ENCODE measurements around the gene HMG20A. TPM values are rescaled to one million over a fixed set of nuclear protein-coding genes. Genes with fewer than 3 reads are reported as not detected.

Gene HMG20A
- total RNA-seq, 1 experiment from 2014 or later: 62.2 TPM

DNA sequence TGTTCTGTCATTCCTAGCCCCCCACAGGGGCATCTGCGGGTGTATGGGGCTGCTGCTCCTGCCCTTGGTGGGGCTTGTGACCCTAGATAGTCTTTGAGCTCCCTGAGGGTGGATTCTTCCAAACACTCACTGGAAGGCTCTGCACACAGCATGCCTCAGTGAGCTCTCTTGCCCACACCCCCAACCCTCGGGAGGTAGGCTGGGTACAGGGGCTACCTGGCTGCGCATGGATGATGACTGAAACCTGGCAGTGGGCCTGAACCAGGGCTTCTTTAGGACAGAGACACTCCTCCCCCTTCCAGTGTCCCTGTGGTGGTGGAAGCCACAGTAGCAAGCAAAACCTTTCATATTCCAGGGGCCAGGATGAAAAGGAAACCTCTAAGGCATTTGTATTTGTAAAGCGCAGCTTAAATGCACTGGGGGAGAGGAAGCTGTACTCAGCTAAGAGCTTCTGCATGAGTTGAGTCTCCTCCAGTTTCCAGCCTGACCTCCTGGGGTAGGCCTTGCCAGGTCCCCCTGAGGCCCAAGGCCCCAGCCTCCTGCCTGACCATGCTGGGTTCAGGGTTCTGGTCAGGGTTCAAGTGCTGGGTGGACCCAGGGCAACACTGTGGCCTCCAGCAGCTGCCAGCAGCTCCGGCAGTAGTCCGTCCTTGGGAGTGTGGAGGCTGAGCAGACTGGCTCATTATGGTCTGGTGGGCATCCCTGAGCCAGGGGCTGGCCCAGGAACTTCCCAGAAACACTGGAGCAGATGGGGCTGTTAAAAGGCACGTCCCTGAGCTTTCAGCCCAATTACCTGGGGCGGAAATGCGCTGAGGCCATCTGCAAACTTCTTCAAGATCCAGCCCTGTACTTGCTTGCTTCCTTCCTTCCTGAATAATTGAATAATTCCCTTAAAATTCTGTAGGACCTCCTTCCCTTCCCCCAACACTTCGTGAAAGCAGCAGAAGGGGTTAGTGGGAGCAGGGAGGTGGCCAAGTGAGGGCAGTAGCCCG, 89.7 kb downstream of the HMG20A start (continued):
- TF ChIP-seq, protein P1, sequence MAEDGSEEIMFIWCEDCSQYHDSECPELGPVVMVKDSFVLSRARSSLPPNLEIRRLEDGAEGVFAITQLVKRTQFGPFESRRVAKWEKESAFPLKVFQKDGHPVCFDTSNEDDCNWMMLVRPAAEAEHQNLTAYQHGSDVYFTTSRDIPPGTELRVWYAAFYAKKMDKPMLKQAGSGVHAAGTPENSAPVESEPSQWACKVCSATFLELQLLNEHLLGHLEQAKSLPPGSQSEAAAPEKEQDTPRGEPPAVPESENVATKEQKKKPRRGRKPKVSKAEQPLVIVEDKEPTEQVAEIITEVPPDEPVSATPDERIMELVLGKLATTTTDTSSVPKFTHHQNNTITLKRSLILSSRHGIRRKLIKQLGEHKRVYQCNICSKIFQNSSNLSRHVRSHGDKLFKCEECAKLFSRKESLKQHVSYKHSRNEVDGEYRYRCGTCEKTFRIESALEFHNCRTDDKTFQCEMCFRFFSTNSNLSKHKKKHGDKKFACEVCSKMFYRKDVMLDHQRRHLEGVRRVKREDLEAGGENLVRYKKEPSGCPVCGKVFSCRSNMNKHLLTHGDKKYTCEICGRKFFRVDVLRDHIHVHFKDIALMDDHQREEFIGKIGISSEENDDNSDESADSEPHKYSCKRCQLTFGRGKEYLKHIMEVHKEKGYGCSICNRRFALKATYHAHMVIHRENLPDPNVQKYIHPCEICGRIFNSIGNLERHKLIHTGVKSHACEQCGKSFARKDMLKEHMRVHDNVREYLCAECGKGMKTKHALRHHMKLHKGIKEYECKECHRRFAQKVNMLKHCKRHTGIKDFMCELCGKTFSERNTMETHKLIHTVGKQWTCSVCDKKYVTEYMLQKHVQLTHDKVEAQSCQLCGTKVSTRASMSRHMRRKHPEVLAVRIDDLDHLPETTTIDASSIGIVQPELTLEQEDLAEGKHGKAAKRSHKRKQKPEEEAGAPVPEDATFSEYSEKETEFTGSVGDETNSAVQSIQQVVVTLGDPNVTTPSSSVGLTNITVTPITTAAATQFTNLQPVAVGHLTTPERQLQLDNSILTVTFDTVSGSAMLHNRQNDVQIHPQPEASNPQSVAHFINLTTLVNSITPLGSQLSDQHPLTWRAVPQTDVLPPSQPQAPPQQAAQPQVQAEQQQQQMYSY (CRISPR knock-in tag; IDR thresholded peaks at IDR 0.05): peak; percentile 51
- TF ChIP-seq GRHL2 (CRISPR knock-in tag; IDR thresholded peaks at IDR 0.05; ENCODE audit: insufficient replicate concordance, severe bottlenecking) (no peak), TEAD1 (CRISPR knock-in tag; IDR thresholded peaks at IDR 0.05) (peak; percentile 67), OVOL2 (CRISPR knock-in tag; IDR thresholded peaks at IDR 0.05; ENCODE audit: borderline replicate concordance) (no peak), ZNF263 (CRISPR knock-in tag; IDR thresholded peaks at IDR 0.05; ENCODE audit: low read depth) (no peak)
- TF ChIP-seq, protein P2, sequence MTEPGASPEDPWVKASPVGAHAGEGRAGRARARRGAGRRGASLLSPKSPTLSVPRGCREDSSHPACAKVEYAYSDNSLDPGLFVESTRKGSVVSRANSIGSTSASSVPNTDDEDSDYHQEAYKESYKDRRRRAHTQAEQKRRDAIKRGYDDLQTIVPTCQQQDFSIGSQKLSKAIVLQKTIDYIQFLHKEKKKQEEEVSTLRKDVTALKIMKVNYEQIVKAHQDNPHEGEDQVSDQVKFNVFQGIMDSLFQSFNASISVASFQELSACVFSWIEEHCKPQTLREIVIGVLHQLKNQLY (CRISPR knock-in tag; IDR thresholded peaks at IDR 0.05): no peak
- TF ChIP-seq, protein P3, sequence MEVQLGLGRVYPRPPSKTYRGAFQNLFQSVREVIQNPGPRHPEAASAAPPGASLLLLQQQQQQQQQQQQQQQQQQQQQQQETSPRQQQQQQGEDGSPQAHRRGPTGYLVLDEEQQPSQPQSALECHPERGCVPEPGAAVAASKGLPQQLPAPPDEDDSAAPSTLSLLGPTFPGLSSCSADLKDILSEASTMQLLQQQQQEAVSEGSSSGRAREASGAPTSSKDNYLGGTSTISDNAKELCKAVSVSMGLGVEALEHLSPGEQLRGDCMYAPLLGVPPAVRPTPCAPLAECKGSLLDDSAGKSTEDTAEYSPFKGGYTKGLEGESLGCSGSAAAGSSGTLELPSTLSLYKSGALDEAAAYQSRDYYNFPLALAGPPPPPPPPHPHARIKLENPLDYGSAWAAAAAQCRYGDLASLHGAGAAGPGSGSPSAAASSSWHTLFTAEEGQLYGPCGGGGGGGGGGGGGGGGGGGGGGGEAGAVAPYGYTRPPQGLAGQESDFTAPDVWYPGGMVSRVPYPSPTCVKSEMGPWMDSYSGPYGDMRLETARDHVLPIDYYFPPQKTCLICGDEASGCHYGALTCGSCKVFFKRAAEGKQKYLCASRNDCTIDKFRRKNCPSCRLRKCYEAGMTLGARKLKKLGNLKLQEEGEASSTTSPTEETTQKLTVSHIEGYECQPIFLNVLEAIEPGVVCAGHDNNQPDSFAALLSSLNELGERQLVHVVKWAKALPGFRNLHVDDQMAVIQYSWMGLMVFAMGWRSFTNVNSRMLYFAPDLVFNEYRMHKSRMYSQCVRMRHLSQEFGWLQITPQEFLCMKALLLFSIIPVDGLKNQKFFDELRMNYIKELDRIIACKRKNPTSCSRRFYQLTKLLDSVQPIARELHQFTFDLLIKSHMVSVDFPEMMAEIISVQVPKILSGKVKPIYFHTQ (CRISPR knock-in tag; IDR thresholded peaks at IDR 0.05): no peak
- TF ChIP-seq, protein P4, sequence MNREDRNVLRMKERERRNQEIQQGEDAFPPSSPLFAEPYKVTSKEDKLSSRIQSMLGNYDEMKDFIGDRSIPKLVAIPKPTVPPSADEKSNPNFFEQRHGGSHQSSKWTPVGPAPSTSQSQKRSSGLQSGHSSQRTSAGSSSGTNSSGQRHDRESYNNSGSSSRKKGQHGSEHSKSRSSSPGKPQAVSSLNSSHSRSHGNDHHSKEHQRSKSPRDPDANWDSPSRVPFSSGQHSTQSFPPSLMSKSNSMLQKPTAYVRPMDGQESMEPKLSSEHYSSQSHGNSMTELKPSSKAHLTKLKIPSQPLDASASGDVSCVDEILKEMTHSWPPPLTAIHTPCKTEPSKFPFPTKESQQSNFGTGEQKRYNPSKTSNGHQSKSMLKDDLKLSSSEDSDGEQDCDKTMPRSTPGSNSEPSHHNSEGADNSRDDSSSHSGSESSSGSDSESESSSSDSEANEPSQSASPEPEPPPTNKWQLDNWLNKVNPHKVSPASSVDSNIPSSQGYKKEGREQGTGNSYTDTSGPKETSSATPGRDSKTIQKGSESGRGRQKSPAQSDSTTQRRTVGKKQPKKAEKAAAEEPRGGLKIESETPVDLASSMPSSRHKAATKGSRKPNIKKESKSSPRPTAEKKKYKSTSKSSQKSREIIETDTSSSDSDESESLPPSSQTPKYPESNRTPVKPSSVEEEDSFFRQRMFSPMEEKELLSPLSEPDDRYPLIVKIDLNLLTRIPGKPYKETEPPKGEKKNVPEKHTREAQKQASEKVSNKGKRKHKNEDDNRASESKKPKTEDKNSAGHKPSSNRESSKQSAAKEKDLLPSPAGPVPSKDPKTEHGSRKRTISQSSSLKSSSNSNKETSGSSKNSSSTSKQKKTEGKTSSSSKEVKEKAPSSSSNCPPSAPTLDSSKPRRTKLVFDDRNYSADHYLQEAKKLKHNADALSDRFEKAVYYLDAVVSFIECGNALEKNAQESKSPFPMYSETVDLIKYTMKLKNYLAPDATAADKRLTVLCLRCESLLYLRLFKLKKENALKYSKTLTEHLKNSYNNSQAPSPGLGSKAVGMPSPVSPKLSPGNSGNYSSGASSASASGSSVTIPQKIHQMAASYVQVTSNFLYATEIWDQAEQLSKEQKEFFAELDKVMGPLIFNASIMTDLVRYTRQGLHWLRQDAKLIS (CRISPR knock-in tag; IDR thresholded peaks at IDR 0.05; ENCODE audit: borderline replicate concordance): no peak
- TF ChIP-seq, protein P5, sequence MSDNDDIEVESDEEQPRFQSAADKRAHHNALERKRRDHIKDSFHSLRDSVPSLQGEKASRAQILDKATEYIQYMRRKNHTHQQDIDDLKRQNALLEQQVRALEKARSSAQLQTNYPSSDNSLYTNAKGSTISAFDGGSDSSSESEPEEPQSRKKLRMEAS (CRISPR knock-in tag; IDR thresholded peaks at IDR 0.05): no peak
- TF ChIP-seq, protein P6, sequence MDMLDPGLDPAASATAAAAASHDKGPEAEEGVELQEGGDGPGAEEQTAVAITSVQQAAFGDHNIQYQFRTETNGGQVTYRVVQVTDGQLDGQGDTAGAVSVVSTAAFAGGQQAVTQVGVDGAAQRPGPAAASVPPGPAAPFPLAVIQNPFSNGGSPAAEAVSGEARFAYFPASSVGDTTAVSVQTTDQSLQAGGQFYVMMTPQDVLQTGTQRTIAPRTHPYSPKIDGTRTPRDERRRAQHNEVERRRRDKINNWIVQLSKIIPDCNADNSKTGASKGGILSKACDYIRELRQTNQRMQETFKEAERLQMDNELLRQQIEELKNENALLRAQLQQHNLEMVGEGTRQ (CRISPR knock-in tag; IDR thresholded peaks at IDR 0.05): 0 out of 2 replicates have a peak, but pooled peaks have one; percentile 10
- TF ChIP-seq, protein P7, sequence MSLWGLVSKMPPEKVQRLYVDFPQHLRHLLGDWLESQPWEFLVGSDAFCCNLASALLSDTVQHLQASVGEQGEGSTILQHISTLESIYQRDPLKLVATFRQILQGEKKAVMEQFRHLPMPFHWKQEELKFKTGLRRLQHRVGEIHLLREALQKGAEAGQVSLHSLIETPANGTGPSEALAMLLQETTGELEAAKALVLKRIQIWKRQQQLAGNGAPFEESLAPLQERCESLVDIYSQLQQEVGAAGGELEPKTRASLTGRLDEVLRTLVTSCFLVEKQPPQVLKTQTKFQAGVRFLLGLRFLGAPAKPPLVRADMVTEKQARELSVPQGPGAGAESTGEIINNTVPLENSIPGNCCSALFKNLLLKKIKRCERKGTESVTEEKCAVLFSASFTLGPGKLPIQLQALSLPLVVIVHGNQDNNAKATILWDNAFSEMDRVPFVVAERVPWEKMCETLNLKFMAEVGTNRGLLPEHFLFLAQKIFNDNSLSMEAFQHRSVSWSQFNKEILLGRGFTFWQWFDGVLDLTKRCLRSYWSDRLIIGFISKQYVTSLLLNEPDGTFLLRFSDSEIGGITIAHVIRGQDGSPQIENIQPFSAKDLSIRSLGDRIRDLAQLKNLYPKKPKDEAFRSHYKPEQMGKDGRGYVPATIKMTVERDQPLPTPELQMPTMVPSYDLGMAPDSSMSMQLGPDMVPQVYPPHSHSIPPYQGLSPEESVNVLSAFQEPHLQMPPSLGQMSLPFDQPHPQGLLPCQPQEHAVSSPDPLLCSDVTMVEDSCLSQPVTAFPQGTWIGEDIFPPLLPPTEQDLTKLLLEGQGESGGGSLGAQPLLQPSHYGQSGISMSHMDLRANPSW (CRISPR knock-in tag; conservative IDR thresholded peaks at IDR 0.05; ENCODE audit: low read depth): no peak
- TF ChIP-seq, protein P8, sequence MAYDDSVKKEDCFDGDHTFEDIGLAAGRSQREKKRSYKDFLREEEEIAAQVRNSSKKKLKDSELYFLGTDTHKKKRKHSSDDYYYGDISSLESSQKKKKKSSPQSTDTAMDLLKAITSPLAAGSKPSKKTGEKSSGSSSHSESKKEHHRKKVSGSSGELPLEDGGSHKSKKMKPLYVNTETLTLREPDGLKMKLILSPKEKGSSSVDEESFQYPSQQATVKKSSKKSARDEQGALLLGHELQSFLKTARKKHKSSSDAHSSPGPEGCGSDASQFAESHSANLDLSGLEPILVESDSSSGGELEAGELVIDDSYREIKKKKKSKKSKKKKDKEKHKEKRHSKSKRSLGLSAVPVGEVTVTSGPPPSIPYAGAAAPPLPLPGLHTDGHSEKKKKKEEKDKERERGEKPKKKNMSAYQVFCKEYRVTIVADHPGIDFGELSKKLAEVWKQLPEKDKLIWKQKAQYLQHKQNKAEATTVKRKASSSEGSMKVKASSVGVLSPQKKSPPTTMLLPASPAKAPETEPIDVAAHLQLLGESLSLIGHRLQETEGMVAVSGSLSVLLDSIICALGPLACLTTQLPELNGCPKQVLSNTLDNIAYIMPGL (CRISPR knock-in tag; IDR thresholded peaks at IDR 0.05): no peak
- TF ChIP-seq, protein P9, sequence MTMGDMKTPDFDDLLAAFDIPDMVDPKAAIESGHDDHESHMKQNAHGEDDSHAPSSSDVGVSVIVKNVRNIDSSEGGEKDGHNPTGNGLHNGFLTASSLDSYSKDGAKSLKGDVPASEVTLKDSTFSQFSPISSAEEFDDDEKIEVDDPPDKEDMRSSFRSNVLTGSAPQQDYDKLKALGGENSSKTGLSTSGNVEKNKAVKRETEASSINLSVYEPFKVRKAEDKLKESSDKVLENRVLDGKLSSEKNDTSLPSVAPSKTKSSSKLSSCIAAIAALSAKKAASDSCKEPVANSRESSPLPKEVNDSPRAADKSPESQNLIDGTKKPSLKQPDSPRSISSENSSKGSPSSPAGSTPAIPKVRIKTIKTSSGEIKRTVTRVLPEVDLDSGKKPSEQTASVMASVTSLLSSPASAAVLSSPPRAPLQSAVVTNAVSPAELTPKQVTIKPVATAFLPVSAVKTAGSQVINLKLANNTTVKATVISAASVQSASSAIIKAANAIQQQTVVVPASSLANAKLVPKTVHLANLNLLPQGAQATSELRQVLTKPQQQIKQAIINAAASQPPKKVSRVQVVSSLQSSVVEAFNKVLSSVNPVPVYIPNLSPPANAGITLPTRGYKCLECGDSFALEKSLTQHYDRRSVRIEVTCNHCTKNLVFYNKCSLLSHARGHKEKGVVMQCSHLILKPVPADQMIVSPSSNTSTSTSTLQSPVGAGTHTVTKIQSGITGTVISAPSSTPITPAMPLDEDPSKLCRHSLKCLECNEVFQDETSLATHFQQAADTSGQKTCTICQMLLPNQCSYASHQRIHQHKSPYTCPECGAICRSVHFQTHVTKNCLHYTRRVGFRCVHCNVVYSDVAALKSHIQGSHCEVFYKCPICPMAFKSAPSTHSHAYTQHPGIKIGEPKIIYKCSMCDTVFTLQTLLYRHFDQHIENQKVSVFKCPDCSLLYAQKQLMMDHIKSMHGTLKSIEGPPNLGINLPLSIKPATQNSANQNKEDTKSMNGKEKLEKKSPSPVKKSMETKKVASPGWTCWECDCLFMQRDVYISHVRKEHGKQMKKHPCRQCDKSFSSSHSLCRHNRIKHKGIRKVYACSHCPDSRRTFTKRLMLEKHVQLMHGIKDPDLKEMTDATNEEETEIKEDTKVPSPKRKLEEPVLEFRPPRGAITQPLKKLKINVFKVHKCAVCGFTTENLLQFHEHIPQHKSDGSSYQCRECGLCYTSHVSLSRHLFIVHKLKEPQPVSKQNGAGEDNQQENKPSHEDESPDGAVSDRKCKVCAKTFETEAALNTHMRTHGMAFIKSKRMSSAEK (CRISPR knock-in tag; IDR thresholded peaks at IDR 0.05; ENCODE audit: borderline replicate concordance): 0 out of 2 replicates have a peak, but pooled peaks have one; percentile 42

Measured in WTC11 (cell line).